ENCODE data around the gene FAM8A1. TPM values are rescaled to one million over a fixed set of nuclear protein-coding genes. Genes with fewer than 3 reads are reported as not detected.
"Not testable (repeated sequence)": the region's sequence is repeated elsewhere in the genome, so short reads cannot be mapped to it uniquely, and the experiment has no call there.

FAM8A1 gene
- polyA plus RNA-seq, 1 experiment: 24.1 TPM

GRCh38 chr6:17565399-17565798 is 34.7 kb upstream of the FAM8A1 start:
- Histone ChIP-seq H3K27ac (ENCODE audit: low read depth, low read length) (no peak overlapping the region), H3K27me3 (ENCODE audit: control insufficient read depth, insufficient read depth, low read length) (no peaks in the 10 kb centered on the region), H3K4me3 (ENCODE audit: low read depth, low read length) (no peak overlapping the region), H3K9me3 (ENCODE audit: control insufficient read depth, insufficient read depth, low read length) (peaks cover 5% of the 10 kb centered on the region)
- DNase-seq (ENCODE audit: low read depth, low spot score): no peak
- POLR2A ChIA-PET: no interaction called here
- TF ChIP-seq CTCF (IDR thresholded peaks at IDR 0.05; ENCODE audit: low read depth, low read length): no peak
- CTCF ChIA-PET: no interaction called here

- POLR2A ChIA-PET: no interaction called here
- CTCF ChIA-PET: no interaction called here
Observed at GRCh38 chr6:17574866-17575560, 25.1 kb upstream of the FAM8A1 start.

GRCh38 chr6:17577059-17577458 is 23.0 kb upstream of the FAM8A1 start:
- POLR2A ChIA-PET: no interaction called here
- no peak overlapping the region for H3K4me3 ChIP-seq (ENCODE audit: low read depth, low read length)

More at GRCh38 chr6:17574866-17575560, 25.1 kb upstream of the FAM8A1 start:
- DNase-seq (ENCODE audit: low read depth, low spot score): peak; percentile 65
- Histone ChIP-seq H3K4me3 (ENCODE audit: low read depth, low read length) (no peak overlapping the region), H3K27ac (ENCODE audit: low read depth, low read length) (no peak overlapping the region), H3K27me3 (ENCODE audit: control insufficient read depth, insufficient read depth, low read length) (no peaks in the 10 kb centered on the region), H3K9me3 (ENCODE audit: control insufficient read depth, insufficient read depth, low read length) (peaks cover 7% of the 10 kb centered on the region)
- TF ChIP-seq CTCF (IDR thresholded peaks at IDR 0.05; ENCODE audit: low read depth, low read length): no peak

DNA sequence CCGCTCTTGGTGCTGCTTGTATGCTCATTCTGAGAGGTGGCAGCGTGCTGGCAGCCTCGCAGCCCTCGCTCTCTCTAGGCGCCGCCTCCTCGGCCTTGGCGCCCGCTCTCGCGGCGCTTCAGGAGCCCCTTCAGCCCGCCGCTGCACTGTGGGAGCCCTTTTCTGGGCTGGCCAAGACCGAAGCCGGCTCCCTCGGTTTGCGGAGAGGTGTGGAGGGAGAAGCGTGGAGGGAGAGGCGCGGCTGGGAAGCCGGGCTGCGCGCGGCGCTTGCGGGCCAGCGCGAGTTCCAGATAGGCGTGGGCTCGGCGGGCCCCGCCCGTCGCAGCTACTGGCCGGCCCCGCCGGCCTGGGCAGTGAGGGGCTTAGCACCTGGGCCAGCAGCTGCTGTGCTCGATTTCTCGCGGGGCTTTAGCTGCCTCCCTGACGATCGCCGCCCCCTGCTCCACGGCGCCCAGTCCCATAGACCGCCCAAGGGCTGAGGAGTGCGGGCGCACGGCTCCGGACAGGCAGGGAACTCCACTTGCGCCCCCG is 19.5 kb upstream of the FAM8A1 start:
- no peak for DNase-seq (ENCODE audit: low read depth, low spot score)
- H3K27me3 ChIP-seq (ENCODE audit: control insufficient read depth, insufficient read depth, low read length): no peaks in the 10 kb centered on the region
- no peak overlapping the region for H3K27ac ChIP-seq (ENCODE audit: low read depth, low read length)
- peak overlapping the region; percentile 60 for H3K4me3 ChIP-seq (ENCODE audit: low read depth, low read length)
- POLR2A ChIA-PET: no interaction called here
- H3K9me3 ChIP-seq (ENCODE audit: control insufficient read depth, insufficient read depth, low read length): peaks cover 4% of the 10 kb centered on the region
- no peak for TF ChIP-seq CTCF (IDR thresholded peaks at IDR 0.05; ENCODE audit: low read depth, low read length)
- CTCF ChIA-PET: interaction anchor here (1.4 to 2.1 kb wide), 2 partner anchors 223 to 424 kb away, joined by 5 to 11 read pairs; no protein-coding TSS in a partner anchor

More at GRCh38 chr6:17577059-17577458, 23.0 kb upstream of the FAM8A1 start:
- H3K9me3 ChIP-seq (ENCODE audit: control insufficient read depth, insufficient read depth, low read length): peaks cover 7% of the 10 kb centered on the region
- H3K27me3 ChIP-seq (ENCODE audit: control insufficient read depth, insufficient read depth, low read length): no peaks in the 10 kb centered on the region
- TF ChIP-seq CTCF (IDR thresholded peaks at IDR 0.05; ENCODE audit: low read depth, low read length): no peak
- H3K27ac ChIP-seq (ENCODE audit: low read depth, low read length): no peak overlapping the region
- DNase-seq (ENCODE audit: low read depth, low spot score): no peak
- CTCF ChIA-PET: no interaction called here

- POLR2A ChIA-PET; H3K4me3 ChIP-seq (ENCODE audit: low read depth, low read length); DNase-seq (ENCODE audit: low read depth, low spot score); H3K27me3 ChIP-seq (ENCODE audit: control insufficient read depth, insufficient read depth, low read length); H3K27ac ChIP-seq (ENCODE audit: low read depth, low read length); H3K9me3 ChIP-seq (ENCODE audit: control insufficient read depth, insufficient read depth, low read length): not testable (repeated sequence)
- CTCF ChIA-PET: interaction anchor here (1.4 to 2.1 kb wide), 2 partner anchors 223 to 425 kb away, joined by 5 to 11 read pairs; no protein-coding TSS in a partner anchor
Observed at GRCh38 chr6:17581282-17581681, 18.8 kb upstream of the FAM8A1 start.
